ENCODE results near the gene MYLK.

MYLK gene

GRCh38 chr3:123805101-123805500 lies 79.0 kb downstream of the MYLK start:
- H3K36me3 ChIP-seq (ENCODE audit: control insufficient read depth, insufficient read depth, low read length) = no peaks in the 10 kb centered on the region
- DNase-seq (ENCODE audit: extremely low read depth, insufficient read length) = no peak
- no peaks in the 10 kb centered on the region for H3K27me3 ChIP-seq (replicated peaks; ENCODE audit: control insufficient read depth, insufficient read depth, low read length)
- no peak for TF ChIP-seq CTCF (IDR thresholded peaks at IDR 0.05; ENCODE audit: insufficient read depth, low read length, poor library complexity, severe bottlenecking)
- no peak overlapping the region for H3K4me3 ChIP-seq (replicated peaks; ENCODE audit: low read depth, low read length)

- Histone ChIP-seq H3K27me3 (replicated peaks; ENCODE audit: control insufficient read depth, insufficient read depth, low read length) (no peaks in the 10 kb centered on the region), H3K36me3 (ENCODE audit: control insufficient read depth, insufficient read depth, low read length) (no peaks in the 10 kb centered on the region), H3K4me3 (replicated peaks; ENCODE audit: low read depth, low read length) (no peak overlapping the region)
- no peak for TF ChIP-seq CTCF (IDR thresholded peaks at IDR 0.05; ENCODE audit: insufficient read depth, low read length, poor library complexity, severe bottlenecking)
- no peak for DNase-seq (ENCODE audit: extremely low read depth, insufficient read length)
These were observed 79.5 kb downstream of the MYLK start for GRCh38 chr3:123804676-123805075.

DNA sequence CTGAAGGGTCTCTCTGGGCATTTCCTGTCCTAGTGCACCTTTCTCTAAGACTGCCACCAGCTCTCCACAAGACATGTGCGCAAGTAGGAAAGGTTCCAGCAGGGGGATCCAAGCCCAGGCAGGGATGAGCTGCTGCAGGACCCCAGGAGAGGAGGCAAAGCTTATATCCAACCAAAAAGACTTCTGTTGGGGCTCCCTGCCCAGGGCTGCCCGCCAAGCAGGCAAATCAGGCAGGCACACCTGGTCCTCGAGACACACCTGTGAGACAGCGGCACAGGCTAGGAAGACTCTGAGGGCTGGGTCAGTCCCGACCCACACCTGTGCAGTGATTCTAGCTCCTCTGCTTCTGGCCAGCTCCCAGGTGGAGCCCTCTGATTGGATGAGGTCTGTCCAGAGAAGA lies 80.6 kb downstream of the MYLK start:
- no peak for TF ChIP-seq CTCF (IDR thresholded peaks at IDR 0.05; ENCODE audit: insufficient read depth, low read length, poor library complexity, severe bottlenecking)
- no peak for DNase-seq (ENCODE audit: extremely low read depth, insufficient read length)
- Histone ChIP-seq H3K36me3 (ENCODE audit: control insufficient read depth, insufficient read depth, low read length) (no peaks in the 10 kb centered on the region), H3K27me3 (replicated peaks; ENCODE audit: control insufficient read depth, insufficient read depth, low read length) (no peaks in the 10 kb centered on the region; the same call in 1 of the 2 replicates), H3K4me3 (replicated peaks; ENCODE audit: low read depth, low read length) (no peak overlapping the region)

GRCh38 chr3:123802007-123802625 lies 82.0 kb downstream of the MYLK start:
- Histone ChIP-seq H3K27me3 (replicated peaks; ENCODE audit: control insufficient read depth, insufficient read depth, low read length) (no peaks in the 10 kb centered on the region; the same call in 1 of the 2 replicates), H3K36me3 (ENCODE audit: control insufficient read depth, insufficient read depth, low read length) (no peaks in the 10 kb centered on the region), H3K4me3 (replicated peaks; ENCODE audit: low read depth, low read length) (no peak overlapping the region)
- no peak for TF ChIP-seq CTCF (IDR thresholded peaks at IDR 0.05; ENCODE audit: insufficient read depth, low read length, poor library complexity, severe bottlenecking)
- DNase-seq (ENCODE audit: extremely low read depth, insufficient read length) = no peak

DNA sequence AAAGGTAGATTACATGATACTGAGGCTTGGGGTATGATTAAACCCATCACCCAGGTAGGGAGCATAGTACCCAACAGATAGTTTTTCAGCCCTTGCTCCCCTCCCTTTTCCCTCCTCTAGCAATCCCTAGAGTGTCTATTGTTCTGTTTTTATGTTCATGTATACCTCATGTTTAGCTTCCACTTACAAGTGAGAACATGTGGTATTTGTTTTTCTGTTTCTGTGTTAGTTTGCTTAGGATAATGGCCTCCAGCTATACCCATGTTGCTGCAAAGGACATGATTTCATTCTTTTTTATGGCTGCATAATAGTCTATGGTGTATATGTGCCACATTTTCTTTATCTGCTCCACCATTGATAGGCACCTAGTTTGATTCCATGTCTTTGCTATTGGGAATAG lies 82.7 kb downstream of the MYLK start:
- TF ChIP-seq CTCF (IDR thresholded peaks at IDR 0.05; ENCODE audit: insufficient read depth, low read length, poor library complexity, severe bottlenecking) = no peak
- DNase-seq (ENCODE audit: extremely low read depth, insufficient read length) = no peak
- no peaks in the 10 kb centered on the region; the same call in 1 of the 2 replicates for H3K27me3 ChIP-seq (replicated peaks; ENCODE audit: control insufficient read depth, insufficient read depth, low read length)
- H3K4me3 ChIP-seq (replicated peaks; ENCODE audit: low read depth, low read length) = no peak overlapping the region
- H3K36me3 ChIP-seq (ENCODE audit: control insufficient read depth, insufficient read depth, low read length) = no peaks in the 10 kb centered on the region

DNA sequence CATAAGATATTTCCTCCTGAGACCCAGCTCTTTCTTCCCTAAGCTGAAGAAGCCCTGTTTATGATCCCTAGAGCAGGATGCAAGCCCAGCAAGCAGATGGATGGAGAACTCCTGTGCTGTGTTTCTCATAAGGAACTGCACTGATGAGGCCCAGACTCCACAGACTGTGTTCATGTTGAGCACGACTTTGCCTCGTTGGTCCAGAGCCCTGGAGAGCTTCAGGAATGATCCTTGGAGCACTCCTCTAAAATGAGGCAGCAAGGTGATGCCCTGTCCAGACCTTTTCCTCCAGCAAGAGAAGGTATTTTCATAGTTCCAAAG lies 83.8 kb downstream of the MYLK start:
- no peak for TF ChIP-seq CTCF (IDR thresholded peaks at IDR 0.05; ENCODE audit: insufficient read depth, low read length, poor library complexity, severe bottlenecking)
- Histone ChIP-seq H3K36me3 (ENCODE audit: control insufficient read depth, insufficient read depth, low read length) (no peaks in the 10 kb centered on the region), H3K27me3 (replicated peaks; ENCODE audit: control insufficient read depth, insufficient read depth, low read length) (no peaks in the 10 kb centered on the region; the same call in none of the 2 replicates), H3K4me3 (replicated peaks; ENCODE audit: low read depth, low read length) (no peak overlapping the region)
- DNase-seq (ENCODE audit: extremely low read depth, insufficient read length) = no peak

All from GM06990 (cell line).